Measurements from ENCODE around the gene CDK13.

CDK13 gene

DNA sequence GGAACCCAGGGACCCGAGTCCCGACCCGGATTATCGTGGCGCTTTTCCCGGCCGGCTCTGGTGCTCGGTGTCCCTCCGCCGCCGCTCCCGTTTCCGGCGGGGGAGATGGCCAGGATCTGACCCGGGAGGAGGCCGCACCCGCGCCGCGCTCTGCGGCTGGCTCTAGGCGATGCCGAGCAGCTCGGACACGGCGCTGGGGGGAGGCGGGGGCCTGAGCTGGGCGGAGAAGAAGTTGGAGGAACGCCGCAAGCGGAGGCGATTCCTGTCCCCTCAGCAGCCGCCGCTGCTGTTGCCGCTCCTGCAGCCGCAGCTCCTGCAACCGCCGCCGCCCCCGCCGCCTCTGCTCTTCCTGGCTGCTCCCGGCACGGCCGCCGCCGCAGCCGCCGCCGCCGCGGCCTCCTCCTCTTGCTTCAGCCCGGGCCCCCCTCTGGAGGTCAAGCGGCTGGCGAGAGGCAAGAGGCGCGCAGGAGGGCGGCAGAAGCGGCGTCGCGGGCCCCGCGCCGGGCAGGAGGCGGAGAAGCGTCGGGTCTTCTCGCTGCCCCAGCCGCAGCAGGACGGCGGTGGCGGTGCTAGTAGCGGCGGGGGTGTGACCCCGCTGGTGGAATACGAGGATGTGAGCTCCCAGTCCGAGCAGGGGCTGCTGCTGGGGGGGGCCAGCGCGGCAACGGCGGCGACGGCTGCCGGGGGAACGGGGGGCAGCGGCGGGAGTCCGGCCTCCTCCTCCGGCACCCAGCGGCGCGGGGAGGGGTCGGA lies 593 bp downstream of the CDK13 start:
- DNase-seq, result peak; percentile 11

DNA sequence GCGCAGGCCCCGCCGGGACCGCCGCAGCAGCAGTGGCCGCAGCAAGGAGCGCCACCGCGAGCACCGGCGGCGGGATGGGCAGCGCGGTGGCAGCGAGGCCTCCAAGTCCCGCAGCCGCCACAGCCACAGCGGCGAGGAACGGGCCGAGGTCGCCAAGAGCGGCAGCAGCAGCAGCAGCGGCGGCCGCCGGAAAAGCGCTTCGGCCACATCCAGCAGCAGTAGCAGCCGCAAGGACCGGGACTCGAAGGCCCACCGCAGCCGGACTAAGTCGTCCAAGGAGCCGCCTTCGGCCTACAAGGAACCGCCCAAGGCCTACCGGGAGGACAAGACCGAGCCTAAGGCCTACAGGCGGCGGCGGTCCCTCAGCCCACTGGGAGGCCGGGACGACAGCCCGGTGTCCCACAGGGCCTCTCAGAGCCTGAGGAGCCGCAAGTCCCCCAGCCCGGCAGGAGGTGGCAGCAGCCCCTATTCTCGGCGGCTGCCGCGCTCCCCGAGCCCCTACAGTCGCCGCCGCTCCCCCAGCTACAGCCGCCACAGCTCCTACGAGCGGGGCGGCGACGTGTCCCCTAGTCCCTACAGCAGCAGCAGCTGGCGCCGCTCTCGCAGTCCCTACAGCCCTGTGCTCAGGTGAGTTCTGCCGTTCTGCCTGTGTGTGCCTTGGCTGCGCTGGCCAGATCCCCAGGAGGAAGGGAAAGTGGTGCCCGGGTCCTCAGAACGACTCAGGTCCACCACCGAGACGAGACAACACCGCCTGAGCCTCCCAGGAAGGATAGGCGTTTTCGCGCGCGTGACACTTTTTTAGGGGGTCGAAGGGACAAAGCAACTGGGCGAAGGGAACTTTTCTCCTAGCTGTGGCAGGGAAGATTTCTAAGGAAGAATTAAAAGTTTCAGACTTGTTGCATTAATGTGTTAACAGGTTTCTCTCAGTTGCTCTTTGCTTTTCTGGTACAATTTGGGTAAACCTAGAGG lies 1.5 kb downstream of the CDK13 start:
- DNase-seq, result peak; percentile 49

DNA sequence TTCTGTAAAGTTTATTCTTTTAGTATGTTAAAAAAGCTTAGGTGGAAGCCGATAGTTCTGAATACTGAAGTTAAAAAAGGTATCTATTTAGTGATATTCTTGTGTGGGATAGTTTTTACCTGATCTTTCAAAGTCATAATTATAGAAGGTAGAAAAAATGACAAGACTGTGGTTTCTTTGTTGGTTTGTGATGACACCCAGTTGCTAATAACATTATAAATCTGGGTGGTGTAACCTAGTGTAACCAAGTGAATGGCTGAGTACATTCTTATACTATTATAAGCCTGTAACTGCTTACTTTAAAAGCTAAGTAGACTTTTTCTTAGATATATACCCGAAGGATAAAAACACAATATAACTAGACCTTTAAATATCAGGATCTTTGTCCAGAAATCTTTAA lies 2.3 kb downstream of the CDK13 start:
- no peak for DNase-seq

DNA sequence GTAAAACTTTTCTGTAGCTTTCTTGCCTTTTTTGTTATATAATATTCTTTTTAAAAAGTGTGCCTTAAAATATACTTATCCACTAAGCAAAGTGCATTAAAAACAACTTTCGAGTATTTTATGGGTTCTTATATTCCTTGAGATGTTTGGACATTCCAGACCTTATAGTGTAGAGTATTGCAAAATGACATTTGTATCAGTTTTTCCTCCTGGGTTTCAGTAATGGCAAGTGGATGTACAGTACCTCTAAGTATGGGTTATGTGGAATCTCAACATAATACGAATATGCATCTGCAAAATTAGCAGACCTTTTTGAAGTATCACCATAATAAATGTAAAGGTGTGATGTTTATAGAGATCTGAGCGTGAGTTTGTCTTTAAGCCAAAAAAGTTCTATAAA lies 2.7 kb downstream of the CDK13 start:
- DNase-seq, result no peak

DNA sequence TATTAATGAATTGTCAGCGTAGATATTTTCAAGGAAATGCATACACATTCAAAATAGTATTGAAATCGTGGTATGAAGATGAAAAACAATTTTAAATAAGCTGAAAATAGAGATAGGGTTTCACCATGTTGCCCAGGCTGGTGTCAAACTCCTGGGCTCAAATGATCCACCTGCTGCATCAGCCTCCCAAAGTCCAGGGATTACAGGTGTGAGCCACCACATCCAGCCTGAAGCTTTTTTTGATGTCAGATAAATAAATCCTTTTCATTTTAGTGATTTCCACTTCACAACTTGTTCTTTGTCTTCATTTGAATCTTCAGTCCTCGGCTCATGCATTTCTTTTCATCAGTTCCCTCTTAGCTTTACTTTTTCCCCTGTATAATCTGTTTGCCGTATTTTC lies 4.6 kb downstream of the CDK13 start:
- DNase-seq, result no peak

DNA sequence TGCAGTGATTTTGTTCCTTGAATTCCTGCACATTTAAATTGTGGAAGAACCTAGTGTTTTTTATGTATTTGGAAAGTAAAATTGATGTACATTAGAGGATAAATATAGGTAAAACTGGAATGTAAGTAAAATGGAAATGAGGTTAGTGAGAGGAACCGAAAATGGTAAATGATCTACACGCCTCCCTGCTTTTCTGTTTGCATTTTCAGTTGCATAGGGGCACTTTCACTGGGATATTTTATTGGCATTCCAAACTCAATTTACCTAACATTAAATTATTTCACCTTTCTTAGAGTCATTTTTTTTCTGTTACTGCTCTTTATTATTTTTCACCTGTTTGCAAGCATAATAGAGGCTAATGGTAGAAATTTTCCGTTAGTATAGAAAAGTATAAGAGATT lies 8.0 kb downstream of the CDK13 start:
- DNase-seq, result peak; percentile 33

DNA sequence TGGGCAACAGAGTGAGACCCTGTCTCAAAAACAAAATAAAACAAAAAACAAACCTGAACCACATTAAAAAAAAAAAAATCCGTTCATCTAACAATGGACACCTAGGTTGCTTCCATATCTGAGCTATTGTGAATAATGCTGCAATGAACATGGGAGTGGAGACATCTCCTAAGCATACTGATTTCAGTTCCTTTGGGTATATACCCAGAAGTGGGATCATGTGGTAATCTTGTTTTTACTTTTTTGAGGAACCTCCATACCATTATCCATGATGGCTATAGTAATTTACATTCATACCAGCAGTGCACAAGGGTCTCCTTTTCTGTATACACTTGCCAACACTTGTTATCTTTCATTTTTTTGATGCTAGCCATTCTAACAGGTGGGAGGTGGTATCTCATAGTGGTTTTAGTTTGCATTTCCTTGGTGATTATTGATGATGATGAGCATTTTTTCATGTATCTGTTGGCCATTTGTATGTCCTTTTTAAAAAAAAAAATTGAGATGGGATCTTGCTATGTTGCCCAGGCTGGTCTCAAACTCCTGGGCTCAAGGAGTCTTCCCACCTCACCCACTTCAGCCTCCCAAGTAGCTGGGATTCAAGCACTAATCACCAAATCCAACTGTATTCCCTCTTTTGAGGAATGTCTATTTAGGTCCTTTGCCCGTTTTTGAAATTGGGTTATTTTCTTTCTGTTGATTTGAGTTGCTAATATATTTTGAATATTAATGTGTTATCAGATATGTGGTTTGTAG lies 17.5 kb downstream of the CDK13 start:
- DNase-seq, result peak; percentile 56

DNA sequence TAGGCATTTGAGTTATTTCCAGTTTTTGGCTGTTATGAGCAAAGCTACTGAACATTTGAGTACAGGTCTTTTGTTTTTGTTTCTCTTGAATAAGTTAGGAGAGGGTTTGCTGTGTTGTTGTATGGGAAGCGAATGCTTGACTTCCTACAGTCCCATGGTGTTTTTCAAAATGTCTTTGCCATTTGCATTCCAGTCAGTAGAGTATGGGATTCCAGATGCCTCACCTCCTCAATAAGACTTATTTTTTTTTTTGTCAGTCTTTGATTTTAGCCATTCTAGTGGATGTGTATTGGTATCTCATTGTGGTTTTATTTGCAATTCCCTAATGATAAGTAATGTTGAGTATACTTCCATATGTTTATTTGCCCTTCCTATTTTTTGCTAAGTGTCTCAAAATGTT lies 19.4 kb downstream of the CDK13 start:
- DNase-seq, result no peak

DNA sequence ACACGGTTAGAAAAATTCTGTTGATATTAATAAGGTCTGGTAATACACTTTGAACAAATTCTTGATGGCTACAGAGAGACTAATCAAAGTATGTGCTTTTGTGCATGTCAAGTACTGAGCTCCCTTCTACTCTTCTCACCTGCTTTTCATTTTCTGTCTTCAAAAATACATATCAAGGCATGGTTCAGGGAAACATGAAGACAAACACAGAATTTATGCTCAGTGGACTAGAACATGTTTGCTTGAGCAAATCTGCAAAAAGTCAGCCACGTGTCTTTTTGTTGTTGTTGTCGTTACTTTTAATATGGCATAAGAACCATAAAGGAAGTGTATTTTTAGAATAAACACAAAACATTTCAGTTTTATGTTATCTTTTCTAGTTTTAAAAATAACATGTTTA lies 21.9 kb downstream of the CDK13 start:
- DNase-seq, result no peak

DNA sequence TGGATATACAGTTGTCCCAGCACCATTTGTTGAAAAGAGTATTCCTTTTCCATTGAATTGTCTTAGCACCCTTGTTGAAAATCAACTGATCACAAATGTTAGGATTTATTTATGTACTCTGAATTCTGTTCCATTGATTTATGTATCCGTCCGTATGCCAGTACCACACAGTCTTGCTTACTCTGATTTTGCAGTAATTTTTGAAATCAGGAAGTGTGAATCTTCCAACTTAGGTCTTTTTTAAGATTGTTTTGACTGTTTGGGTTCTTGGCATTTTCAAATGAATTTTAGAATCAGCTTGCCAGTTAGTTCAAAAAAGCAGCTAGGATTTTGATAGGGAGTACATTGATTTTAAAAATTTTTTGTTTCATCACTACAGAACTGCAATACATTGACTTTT lies 23.7 kb downstream of the CDK13 start:
- peak; percentile 34 for DNase-seq

DNA sequence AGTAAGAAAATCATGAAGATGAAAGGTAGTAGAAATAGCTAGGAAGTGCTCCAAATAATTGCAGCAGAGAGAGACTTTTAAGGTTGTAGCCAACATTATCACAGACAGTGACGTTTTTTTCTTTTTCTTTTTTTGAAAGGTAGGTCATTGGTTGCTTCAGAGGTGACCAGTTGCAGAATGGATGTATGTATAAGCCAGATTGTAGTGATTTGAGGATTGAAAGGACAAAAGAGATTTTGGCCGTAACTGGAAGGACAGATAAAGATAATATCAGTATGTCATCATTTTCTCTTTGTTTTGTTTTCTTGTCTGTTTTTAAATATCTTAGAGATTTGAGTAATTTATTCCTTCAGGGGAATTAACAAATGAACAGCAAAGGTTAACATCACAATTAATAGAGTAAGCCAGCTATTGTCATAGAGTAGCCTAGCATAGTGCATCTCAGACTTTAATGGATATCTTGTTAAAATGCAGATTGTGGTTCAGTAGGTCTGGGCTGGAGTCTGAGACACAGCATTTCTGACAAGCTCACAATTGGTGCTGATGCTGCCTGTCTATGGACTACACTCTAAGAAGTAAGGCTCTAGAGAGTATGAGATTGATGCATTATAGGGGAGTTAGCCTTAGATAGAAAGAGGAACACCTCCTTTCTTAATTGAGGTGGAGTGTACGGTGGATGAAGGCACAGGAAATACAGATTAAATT lies 28.3 kb downstream of the CDK13 start:
- DNase-seq, result no peak

DNA sequence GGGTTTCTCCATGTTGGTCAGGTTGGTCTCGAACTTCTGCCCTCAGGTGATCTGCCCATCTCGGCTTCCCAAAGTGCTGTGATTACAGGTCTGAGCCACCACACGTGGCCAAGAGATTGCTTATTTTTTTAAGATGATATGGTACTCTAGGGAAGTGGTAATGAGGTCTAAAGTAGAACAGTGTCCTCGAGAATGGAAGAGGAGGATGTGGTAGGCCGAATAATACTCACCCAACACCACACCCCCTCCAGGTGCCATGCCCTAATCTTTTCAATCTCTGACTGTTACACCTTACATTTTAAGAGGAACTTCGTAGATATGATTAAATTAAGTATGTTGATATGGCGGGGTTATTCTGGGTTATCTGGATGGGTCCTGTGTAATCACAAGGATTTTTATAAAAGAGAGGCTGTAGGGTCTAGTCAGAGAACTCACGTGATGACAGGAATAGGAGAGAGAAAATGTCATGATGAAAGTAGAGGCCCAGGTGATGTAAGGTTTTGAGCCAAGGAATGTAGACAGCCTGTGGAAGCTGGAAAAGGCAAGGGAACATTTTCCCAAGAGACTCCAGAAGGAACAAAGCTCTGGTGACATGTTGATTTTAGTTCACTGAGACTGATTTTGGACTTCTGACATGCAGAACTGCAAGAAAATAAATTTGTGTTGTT lies 29.5 kb downstream of the CDK13 start:
- no peak for DNase-seq

DNA sequence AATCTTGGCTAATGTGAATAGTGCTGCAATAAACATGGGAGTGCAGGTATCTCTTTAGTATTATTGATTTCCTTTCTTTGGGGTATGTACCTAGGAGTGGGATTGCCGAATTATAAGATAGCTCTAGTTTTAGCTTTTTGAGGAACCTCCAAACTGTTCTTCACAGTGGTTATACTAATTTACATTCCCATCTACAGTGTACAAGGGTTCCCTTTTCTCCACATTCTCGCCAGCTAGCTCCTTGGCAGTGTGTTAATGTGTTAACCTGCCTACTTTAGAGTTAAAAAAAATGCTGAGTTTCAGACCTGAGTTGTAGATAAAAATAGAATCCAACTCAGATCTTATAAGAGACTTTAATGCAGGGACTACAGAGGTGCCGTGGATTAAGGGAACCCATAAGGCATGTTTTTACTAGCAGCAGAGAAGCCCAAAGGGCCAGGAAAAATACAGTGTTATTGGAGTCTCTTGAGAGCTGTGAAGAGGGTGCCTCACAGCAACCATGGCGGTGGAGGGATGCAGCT lies 35.4 kb downstream of the CDK13 start:
- peak; percentile 29 for DNase-seq

DNA sequence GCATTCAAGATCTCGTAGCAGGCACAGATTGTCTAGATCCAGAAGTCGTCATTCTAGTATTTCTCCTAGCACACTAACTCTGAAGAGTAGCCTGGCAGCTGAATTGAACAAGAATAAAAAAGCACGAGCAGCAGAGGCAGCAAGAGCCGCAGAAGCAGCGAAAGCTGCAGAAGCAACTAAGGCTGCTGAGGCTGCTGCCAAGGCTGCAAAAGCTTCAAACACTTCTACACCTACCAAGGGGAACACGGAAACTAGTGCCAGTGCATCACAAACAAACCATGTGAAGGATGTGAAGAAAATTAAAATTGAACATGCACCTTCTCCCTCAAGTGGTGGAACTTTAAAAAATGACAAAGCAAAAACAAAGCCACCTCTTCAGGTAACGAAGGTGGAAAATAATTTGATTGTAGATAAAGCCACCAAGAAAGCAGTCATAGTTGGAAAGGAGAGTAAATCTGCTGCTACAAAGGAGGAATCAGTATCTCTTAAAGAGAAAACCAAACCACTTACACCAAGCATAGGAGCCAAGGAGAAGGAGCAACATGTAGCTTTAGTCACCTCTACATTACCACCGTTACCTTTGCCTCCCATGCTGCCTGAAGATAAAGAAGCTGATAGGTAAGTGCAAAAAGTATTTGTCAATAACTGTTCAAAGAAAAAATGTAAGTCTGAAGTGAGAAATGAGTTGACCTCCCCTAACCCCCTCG lies 37.7 kb downstream of the CDK13 start:
- no peak for DNase-seq

DNA sequence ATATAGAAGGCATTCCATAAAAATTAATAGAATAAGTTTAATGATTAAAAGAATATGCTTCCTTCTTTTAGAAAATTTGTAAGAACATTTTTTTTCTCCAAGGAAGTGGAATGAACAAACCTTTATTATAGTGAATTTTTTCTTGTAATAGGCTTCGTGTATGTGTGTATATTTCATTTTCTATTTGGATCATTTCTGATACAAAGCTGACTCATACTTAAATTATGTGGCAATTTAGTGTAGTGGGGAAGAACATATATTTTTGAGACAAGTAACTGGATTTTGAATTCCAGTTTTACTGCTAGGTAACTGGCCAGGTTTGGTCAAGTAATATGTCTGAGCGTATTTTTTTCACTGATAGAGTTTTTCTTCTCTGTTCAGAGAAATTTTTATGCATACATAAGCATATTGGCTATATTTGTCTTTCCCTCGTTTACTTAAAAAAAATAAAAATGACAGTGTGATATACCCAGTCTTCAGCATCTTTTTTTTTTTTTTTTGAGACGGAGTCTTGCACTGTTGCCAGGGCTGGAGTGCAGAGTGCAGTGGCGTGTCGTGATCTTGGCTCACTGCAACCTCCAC lies 50.8 kb downstream of the CDK13 start:
- no peak for DNase-seq

DNA sequence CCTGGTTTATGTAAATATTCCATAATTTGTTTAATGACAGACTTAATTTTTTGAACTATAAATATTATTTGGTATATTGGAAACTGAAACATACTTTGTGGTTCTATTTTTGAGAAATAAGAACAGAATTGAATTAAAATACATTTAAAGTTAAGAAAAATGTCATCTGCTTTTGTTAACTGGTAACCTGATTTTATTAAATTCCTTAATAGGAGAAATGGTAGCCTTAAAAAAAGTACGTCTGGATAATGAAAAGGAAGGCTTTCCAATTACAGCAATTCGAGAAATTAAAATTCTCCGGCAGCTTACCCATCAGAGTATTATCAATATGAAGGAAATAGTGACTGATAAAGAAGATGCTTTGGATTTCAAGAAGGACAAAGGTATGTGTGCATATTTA lies 51.6 kb downstream of the CDK13 start:
- no peak for DNase-seq

DNA sequence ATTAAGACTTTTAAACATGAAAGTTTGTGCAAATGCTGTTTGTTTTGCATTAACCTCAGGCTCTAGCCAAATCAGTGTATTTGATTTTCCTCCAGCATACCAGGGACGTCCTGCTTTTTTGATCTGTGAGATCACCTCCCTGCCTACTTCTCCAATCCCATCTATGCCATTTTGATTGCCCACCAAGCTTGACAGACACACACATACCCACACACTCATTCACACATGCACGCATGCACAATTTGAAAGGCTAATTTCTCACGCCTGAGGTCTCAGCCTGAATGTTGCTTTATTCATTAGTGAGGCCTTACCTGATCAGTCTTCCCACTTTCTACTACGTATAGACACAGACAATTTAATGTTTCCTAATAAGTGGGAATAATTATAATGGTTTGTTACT lies 53.5 kb downstream of the CDK13 start:
- no peak for DNase-seq

DNA sequence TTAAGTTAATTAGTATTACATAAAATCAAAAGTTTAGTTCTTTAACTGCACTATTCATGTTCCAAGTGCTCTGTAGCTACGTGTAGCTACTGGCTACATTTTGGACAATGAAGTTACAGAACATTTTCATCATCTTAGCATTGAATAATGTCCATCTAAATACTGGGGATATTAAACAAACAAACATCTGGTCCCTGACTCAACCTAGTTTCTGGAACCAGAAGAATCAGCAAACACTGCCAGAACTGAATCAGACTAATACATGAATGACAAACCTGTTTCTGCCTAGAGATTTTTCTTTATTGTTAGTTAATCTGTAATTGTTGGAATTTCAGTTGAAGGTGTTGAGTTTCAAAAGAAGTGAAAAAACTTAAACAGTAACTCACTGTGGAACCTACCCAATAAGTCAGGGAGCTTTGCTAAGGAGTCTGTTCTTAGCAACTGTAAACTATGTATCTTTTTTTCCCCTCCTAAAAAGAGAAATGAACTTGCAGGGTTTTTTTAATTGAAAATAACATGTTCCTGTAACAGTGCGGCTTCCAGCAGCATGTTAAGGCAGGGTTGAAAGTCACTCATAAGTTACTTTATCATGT lies 58.3 kb downstream of the CDK13 start:
- no peak for DNase-seq

DNA sequence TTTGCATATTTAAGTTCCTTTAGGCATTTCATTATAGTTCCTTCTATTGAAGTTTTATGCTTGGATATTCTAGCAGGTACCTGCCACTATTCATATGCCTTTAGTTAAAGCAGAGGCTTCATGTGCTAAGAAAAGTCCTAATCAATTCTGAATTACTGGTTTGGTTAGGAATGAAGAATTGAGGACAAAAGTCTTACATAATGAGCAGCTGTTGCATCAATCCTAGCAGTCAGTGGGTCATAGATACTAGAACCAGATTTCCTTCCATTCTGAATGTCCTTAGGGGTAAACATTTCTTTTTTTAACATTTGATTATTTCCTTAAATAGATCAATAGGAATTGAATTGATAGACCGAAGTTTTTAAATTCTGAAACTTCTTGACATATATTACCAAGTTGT lies 59.2 kb downstream of the CDK13 start:
- DNase-seq, result no peak

DNA sequence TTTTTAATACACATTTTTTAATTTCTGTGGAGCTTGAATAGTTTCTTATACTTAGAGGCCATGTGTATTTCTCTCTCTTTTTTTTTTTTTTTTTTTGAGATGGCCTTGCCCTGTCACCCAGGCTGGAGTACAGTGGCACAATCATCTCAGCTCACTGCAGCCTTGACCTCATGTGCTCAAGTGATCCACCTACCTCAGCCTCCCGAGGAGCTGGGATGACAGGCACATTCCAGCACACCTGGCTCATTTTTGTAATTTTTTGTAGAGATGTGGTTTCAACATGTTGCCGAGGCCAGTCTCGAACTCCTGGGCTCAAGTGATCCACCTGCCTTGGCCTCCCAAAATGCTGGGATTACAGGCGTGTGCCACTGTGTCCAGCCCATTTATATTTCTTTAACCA lies 64.3 kb downstream of the CDK13 start:
- DNase-seq, result no peak
